Stimulated activated CD4-positive, alpha-beta T cell treated with anti-CD3 and anti-CD28 coated beads, Interleukin-1b, Interleukin-23, amount 100 ng/mL, for 48 hours (primary cell): ENCODE data around the gene JARID2.

Experiments used
- DNase-seq: peaks from one replicate; pipeline ENCODE4 v3.0.0-alpha.2; 2020

JARID2 gene

DNA sequence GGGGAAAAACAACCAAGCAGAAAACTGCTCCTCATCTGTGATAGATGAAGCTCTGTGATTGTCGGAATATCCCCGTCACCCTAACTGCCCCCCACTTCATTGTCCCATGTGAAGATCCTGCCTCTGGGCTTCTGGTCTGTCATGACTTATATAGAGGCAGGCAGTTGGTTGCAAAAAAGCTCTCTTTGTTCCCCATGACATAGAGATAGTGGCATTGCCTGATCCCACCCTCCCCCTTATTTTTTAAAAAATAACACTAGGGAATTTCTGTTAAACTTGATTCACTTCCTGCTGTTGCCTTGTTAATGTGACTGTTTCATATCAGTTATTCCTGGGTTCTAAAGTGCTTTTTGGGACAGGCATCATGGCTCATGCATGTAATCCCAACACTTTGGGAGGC lies 203.1 kb downstream of the JARID2 start:
- no peak for DNase-seq

DNA sequence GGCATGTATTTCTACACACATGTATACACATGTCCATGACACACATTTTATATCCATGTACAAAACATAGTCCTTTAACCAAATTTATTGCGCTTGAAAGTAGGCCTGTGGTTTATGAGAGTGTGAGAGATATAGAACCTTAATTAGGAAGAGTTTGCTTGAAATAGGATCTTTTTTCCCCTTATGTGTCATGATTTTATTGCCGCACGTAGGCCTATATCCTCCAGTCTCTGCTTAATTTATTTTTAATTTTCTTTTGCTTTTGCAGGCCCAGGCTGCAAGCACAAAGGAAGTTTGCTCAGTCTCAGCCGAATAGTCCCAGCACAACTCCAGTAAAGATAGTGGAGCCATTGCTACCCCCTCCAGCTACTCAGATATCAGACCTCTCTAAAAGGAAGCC lies 205.9 kb downstream of the JARID2 start:
- no peak for DNase-seq

DNA sequence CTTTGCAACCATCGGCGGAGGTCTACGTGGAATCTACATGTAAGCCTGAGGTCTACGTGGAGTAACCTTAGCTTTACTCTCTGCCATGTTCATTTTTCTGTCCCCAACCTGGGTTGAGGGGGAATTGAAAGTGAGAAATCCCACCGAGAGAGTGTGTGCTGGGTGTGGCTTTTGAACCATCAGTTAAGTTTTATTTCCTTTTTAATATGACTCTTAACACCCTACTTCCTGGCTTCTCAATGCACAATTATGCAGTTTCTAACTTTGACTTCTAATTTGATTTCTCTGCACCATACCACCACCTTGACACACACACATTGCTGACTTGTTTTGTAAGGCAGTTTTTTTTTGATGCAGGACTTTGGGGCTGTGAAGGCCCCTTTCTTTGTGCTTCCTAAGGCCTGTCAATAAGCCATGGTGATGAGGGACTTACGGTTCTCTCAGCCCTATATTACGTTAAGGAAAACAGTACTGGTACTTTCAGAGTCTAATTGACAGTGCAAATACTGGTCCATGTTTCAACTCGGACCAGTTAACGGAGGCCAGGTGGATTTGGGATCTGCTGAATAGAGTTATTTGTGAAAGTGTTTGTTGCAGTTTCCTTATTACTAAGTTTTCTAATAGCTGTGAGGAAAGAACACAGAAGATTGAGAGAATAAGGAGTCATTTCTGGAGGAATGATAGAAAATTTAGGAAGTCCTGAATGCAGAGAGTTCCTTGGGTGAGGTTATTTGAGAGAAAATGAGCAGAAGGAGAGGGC lies 206.5 kb downstream of the JARID2 start:
- no peak for DNase-seq

DNA sequence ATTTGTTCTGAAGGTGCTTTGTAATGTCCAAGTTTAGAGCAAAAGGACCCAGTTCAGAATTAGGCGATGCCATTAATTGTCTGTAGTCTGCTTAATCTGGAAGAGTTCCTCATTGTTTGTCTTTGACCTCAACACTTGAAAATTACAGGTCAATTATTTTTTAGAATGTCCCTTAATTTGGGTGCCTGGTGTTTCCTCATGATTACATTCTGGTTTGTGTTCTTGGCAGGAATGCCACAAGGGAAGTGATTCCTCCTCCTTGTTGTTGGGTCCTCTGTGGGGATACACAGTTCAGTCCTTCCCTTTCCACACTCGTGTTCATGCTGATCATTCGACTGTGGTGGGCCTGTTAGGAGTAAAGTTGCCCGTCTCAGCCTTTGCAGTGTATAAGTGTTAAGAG lies 207.3 kb downstream of the JARID2 start:
- DNase-seq = no peak

DNA sequence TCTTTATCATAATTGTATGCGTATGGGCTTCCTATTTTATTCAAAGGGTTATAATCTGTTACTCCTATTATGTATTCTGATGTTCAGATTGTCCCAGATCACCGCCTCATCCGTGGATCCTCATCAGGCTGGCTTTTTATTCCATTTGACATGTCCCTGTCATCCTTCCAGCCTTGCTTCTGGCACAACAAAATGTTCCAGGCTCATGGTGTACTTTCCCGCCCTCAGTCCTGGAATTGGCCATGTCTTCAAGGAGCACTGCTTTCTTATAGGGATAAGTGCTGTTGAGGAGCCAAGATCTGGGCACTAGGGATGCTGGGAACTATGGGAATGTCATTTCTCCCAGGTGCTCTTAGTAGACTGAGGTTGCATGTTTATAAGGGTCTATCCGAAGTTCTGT lies 207.8 kb downstream of the JARID2 start:
- DNase-seq = no peak

DNA sequence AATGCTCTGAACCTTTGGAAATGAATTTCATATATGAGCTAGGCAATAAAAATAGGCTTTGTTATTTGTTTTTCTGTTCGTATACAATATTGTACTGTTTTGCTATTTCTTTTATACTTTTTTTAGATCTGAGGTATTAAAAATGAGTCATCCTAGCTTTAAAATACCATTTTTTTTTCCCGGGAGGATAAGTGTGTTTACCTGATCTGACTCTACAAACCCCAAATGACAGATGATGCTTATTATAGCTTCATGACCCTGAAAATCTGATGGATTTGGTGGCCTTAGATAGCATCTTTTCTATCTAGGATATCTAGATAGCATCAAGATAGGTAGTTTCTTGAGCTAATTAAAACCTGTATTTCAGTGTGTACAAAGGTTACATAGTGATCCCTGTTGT lies 210.6 kb downstream of the JARID2 start:
- DNase-seq = no peak

DNA sequence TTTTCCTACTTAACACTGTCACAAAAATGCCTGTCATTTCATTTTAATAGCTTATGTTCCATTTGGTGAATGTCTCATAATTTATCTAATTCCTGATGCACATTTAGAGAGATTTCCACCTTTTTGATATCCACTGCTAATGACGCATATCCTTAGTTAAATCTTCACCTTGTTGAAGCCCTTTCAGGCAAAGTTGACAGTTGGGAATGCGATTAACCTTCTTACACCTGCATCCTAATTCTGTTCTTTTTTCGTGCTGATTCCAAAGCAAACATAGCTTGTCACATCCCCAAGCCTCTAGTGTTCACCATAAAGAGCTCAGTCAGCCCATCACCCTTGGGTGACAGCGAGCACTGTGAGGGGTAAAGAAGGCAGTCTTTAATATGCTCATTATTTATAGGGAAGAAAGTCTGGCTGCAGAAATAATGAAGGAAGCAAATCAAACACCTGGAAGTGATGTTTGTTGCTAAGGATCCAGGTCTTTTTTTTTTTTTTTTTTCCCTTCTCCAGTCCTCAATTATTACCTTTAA lies 211.3 kb downstream of the JARID2 start:
- no peak for DNase-seq

DNA sequence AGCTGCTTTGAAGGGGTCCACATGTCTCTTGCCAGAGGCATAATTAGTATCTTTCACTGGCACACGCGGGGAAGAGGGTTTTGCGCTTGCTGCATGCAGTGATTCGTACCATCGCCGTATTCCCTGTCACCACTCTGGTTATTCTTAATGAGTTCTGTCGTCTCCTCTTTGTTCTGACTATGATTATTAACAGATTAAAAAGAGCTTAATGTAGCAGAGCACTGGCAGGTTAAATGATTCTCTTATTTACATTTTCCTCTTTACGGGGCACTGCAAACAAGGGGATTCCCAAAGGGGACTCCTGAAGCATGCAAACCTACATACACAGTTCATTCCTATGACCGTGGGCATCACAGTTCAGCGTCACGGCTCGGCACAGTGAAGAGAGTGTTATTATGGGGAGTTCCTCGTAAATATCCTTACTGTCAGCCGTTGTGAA lies 212.2 kb downstream of the JARID2 start:
- DNase-seq = no peak

- DNase-seq = no peak
Observed at GRCh38 chr6:15460110-15460727, 214.3 kb downstream of the JARID2 start.

DNA sequence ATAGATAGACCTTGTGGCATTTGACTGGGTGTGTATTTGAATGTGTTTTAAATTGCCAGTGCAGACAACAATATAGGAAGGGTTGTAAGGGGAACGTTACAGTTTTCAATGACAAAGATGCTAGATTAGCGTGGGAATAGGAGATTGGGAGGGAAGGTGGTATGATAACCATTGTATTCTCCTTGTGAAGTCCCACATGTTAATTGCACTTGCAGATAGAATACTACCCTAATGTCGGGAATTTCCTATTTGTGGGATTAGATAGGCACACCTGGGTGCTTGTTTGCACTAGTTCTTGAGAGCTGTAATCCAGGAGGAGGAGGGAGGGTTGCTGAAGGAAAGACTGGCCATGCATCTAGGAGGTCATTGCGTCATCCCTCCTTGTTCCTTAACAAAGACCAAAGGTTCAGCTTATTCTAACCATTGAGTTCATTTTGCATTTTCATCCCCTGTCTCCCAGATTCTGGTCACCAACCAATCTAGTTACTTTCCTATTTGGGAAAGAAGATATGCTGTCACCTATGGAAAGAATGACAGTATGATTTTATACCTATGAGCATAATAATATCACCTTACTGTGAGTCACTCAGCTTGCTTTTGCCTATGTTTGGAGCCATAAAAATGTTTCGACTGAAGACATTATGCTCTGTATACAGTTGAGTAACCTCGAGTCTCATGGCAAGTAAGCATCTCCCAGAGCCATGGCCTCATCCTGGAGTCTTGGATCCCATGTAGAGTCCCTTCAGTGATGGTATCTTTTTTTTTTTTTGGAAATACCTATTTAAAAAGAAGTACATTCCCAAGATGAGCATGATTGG lies 215.5 kb downstream of the JARID2 start:
- no peak for DNase-seq

DNA sequence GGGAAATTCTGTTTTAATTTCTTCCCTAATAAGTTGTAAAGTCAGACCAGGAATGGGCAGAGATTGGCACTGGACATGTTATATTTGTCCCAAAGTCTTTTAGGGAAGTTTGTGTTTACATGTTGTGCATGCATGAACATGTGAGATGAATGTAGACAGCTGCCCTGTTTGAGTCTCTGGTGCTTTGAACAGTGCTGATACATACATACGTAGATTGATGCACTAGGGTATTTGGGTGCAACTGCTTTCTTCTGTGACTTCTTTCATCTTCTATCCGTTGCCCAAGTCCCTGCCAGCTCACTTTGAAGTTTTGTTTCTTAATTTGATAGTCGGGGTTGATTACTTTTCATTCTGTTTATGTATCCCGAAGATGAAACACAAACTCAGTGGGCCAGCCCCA lies 216.4 kb downstream of the JARID2 start:
- no peak for DNase-seq

GRCh38 chr6:15462717-15463525 lies 217.1 kb downstream of the JARID2 start:
- no peak for DNase-seq

DNA sequence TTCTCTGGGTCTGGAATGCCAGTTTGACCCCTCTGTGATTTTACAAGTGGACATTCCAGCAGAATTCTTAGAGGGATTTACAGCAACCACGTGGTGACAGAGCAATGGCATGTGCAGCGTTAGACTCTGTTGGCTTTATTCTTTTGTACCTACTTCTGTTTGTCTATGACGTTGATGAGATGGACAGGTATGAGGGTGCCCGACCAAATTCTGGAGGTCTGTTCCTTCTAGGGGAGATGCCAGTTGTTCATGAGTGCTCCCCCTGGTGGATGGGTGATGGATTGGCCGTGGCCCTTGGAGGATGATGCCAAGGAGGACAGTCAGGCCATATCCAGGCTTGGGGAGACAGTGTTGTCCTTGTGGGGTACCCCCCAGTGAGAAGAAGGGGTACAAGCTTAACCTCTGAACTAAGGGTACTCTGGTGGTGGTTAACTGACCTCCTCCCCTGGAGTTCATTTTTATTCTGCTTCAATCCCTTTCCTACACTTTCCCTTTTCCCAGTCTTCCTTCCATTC lies 218.4 kb downstream of the JARID2 start:
- DNase-seq = peak; percentile 55

- DNase-seq = no peak
Observed at GRCh38 chr6:15465212-15465611, 219.3 kb downstream of the JARID2 start.

- DNase-seq = no peak
Observed at GRCh38 chr6:15470746-15471145, 224.9 kb downstream of the JARID2 start.

DNA sequence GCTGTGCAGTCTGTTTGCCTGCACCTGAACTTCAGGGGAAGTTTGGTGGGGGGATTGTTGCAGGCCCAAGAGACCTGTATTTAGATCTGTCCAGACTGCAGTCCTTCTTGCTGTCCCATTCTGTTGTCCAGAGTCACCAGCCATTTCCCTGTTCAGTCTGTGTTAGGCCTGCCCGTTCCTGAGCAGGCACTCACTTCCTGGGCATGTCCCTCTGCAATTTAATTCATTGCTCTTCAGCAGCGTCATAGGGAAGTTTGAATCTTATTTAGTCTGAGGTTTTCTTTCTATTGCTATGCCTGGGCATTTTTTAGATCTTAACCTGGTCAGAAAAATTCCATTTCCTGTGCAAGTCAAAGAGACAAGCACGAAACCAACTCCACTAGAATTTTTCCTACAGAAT lies 226.8 kb downstream of the JARID2 start:
- DNase-seq = no peak

GRCh38 chr6:15473174-15473573 lies 227.3 kb downstream of the JARID2 start:
- no peak for DNase-seq

- DNase-seq = no peak
Observed at GRCh38 chr6:15473741-15474161, 227.9 kb downstream of the JARID2 start.

DNA sequence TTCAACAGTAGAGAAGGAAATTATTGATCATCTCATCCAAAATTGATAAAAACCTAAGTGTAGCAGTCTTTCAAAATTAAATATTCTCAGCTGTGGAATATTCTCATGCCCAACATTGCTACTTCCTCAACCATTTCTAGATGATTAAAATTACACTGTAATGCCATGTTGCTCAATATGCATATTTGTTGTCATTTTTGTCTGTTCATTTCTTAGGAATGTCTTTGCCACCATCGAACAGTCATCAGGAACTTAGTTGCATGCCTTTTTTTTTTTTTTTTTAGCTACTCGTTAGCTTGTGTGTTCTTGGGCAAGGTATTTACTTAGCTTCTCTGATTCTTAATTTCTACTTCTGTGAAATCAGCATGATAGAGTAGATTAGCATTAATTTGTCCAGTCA lies 228.3 kb downstream of the JARID2 start:
- DNase-seq = no peak

DNA sequence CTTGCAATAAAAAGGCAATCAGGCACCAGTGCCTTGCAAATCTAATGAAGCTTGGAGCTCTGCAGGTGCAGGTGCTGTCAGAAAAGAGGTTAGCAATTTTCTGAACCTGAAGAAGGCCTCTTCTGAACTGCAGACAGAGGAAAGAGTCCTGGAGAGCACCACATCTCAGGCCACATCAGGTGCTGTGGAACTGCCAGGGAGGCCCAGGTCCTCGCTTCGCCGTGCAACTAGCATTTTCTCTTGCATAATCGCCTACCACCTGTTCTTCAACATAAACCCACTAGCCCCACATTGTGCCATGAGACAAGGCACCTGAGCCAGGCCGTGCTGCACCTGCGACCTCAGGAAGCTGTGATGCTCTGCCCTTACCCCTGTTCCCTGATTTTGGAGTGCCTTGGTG lies 229.4 kb downstream of the JARID2 start:
- DNase-seq = no peak

GRCh38 chr6:15475872-15476271 lies 230.0 kb downstream of the JARID2 start:
- DNase-seq = no peak

DNA sequence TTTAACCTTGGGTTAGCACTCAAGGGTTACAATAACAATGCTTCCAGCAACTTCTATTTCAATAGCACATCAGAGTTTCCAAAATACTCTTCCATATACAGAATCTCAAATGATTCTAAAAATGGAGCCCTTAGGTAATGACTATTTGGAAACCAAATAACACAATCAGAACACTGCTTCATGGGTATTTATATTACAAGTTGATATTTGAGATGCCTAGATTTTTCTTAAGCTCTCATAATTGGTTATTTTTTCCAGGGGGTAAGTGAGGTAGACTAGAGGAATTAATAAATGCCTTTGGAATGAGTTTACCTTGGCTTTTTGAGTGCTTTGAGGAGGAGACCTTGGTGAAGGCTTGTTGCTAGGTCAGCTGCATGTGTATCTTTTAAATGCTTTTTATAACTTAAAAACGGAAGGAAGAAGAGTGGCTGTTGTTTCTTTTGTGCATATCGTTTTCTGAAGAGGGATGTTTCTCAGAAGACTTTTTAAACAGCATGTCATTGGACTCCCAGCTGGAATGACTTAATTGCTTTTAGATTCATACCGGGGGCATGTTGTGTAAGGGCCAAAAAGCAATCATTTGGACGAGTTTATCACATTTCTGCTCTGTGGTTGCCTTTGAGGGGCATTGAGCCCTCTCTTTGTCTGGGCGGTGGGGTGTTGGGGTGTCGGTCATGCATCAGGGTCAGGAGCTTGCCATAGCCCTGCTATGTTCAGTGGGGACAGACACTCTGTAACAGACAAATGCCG lies 230.9 kb downstream of the JARID2 start:
- no peak for DNase-seq
